GM12878 (cell line): Measurements from ENCODE around the gene GPR158. TPM values are rescaled to one million over a fixed set of nuclear protein-coding genes. Genes with fewer than 3 reads are reported as not detected.

Experiments used
- ATAC-seq: fragments of 200-7000 bp; cut with Tn5 transposase; 3 replicates; pipeline ENCODE4 v1.9.1; 2020; ENCODE audit warnings: mild to moderate bottlenecking, moderate library complexity
- BruUV-seq: library from RNA; stranded (reverse); fragments of 400-500 nt; replicated peaks from 2 replicates; lab custom pipeline; 2021; lab: Mats Ljungman, UMichigan
- CTCF ChIA-PET: fragments of 300-600 bp; sonication (Branson Sonifier 250); formaldehyde crosslinking; extraction: SDS; loops from one replicate; lab custom pipeline; 2021; ENCODE audit warnings: inconsistent platforms; lab: Yijun Ruan, JAX
- POLR2A ChIA-PET: fragments of 350-600 bp; formaldehyde crosslinking; extraction: SDS; loops from one replicate; lab custom pipeline; 2021; ENCODE audit warnings: inconsistent platforms; lab: Charles Lee
- RAD21 ChIA-PET: fragments of 300-600 bp; sonication (Branson Sonifier 250); formaldehyde crosslinking; loops from one replicate; lab custom pipeline; 2023; ENCODE audit warnings: antibody characterized with exemption; ENCODE audit not compliant: unreplicated experiment; lab: Charles Lee
- SMC1A ChIA-PET: fragments of 300-600 bp; sonication (Branson Sonifier 250); formaldehyde crosslinking; loops from one replicate; lab custom pipeline; 2023; ENCODE audit not compliant: unreplicated experiment, uncharacterized antibody; lab: Charles Lee
- DNase-seq: peaks from one replicate; pipeline ENCODE4 v3.0.0-alpha.2; 2011; ENCODE audit warnings: low read depth, low spot score
- FAIRE-seq: peaks from 3 replicates; lab custom pipeline; 2011; peaks lifted over from hg19 to GRCh38; lab: Jason Lieb, UNC
- H2AFZ ChIP-seq: 2 replicates; pipeline ENCODE4 v1.6.0; 2011; ENCODE audit warnings: low read depth, low read length, control low read depth; ENCODE audit not compliant: control insufficient read depth
- H3K27ac ChIP-seq: 2 replicates; pipeline ENCODE4 v1.5.1; 2011; ENCODE audit warnings: control low read depth; ENCODE audit not compliant: control insufficient read depth, insufficient read depth
- H3K27me3 ChIP-seq, 2 experiments: replicated peaks in 1 of 2; 2 replicates each; pipeline versions ENCODE4 v1.6.0 to v1.6.1; 2011; ENCODE audit warnings: low read length in 1 of 2; ENCODE audit not compliant: control insufficient read depth in 2 of 2, insufficient read depth in 2 of 2
- H3K36me3 ChIP-seq, 2 experiments: 2 replicates each; pipeline ENCODE4 v1.5.1; 2011; ENCODE audit warnings: low read length in 1 of 2; ENCODE audit not compliant: control insufficient read depth in 2 of 2, insufficient read depth in 2 of 2
- H3K4me1 ChIP-seq: 2 replicates; pipeline ENCODE4 v1.6.1; 2011; ENCODE audit warnings: mild to moderate bottlenecking, low read length, moderate library complexity, mixed read lengths; ENCODE audit not compliant: control insufficient read depth, insufficient read depth
- H3K4me2 ChIP-seq: 2 replicates; pipeline ENCODE4 v1.6.0; 2011; ENCODE audit warnings: control low read depth; ENCODE audit not compliant: control insufficient read depth, insufficient read depth
- H3K4me3 ChIP-seq: fragments of 200-600 bp; sonication (generic); 2 replicates; pipeline ENCODE4 v1.5.1; 2016
- H3K79me2 ChIP-seq: 2 replicates; pipeline ENCODE4 v1.6.0; 2011; ENCODE audit warnings: low read length; ENCODE audit not compliant: control insufficient read depth, insufficient read depth
- H3K9ac ChIP-seq: 2 replicates; pipeline ENCODE4 v1.8.0; 2011; ENCODE audit warnings: low read length, control low read depth, mixed read lengths; ENCODE audit not compliant: control insufficient read depth, insufficient read depth
- H3K9me3 ChIP-seq: replicated peaks from 3 replicates; pipeline ENCODE4 v1.5.1; 2011; ENCODE audit warnings: mild to moderate bottlenecking, low read length; ENCODE audit not compliant: control insufficient read depth, insufficient read depth
- H4K20me1 ChIP-seq: 2 replicates; pipeline ENCODE4 v1.6.0; 2011; ENCODE audit not compliant: control insufficient read depth, insufficient read depth
- CEBPB ChIP-seq, 2 experiments: fragments of 150-350 bp in 1 of 2; IDR thresholded peaks; 2 replicates each; pipeline ENCODE4 v1.6.1; 2012 to 2014; ENCODE audit warnings: low read depth in 2 of 2, low read length in 2 of 2, borderline replicate concordance in 1 of 2, inconsistent platforms in 1 of 2
- MAX ChIP-seq: IDR thresholded peaks from 2 replicates; pipeline ENCODE4 v1.6.1; 2012; ENCODE audit warnings: low read depth, low read length, improper control_type of control experiment
- NBN ChIP-seq: fragments of 450-650 bp; IDR thresholded peaks from 2 replicates; pipeline ENCODE4 v1.6.1; 2016
- NFIC ChIP-seq: IDR thresholded peaks from 2 replicates; pipeline ENCODE4 v1.6.1; 2012; ENCODE audit warnings: low read depth, mild to moderate bottlenecking, inconsistent platforms, low read length, moderate library complexity
- SIN3A ChIP-seq: IDR thresholded peaks from 2 replicates; pipeline ENCODE4 v1.6.1; 2012; ENCODE audit warnings: low read depth, low read length, improper control_type of control experiment
- YBX1 ChIP-seq: fragments of 450-650 bp; IDR thresholded peaks from 2 replicates; pipeline ENCODE4 v1.6.1; 2016; ENCODE audit warnings: antibody characterized with exemption
- WGBS: methylation state at CpG from one replicate; pipeline ENCODE4 v1.1.6; 2016; ENCODE audit warnings: low lambda C conversion rate; ENCODE audit not compliant: insufficient replicate concordance, insufficient coverage; ENCODE audit errors: missing lambda C conversion rate; 5-methylcytosine and 5-hydroxymethylcytosine counted together
- in situ Hi-C: fragments of 300-500 bp; cut with MboI; formaldehyde crosslinking; loops from 9 replicates; pipeline ENCODE4 v1.14.3; 2018; ENCODE audit warnings: mixed read lengths
- intact Hi-C: fragments of 100-400 bp; cut with micrococcal nuclease; formaldehyde crosslinking; loops from one replicate; pipeline ENCODE4 v1.14.2; 2022; ENCODE audit not compliant: unreplicated experiment
- polyA plus RNA-seq, 11 experiments: library from polyadenylated mRNA; depleted of rRNA in 4 of 11; unstranded in 6 of 11; stranded (reverse) in 5 of 11; fragments of >200 nt; fragmentation: Nextera tagmentation in 4 of 11; fragmentation: Illumina TruSeq in 1 of 11; extraction: Ambion mirVana in 4 of 11; extraction: Trizol in 1 of 11; gene quantifications; 1 replicate in 1 of 11; 2 replicates in 10 of 11; pipeline versions ENCODE4 v1.2.1 to v1.2.3, GENCODE V29; 2011 to 2016; ENCODE audit warnings: inconsistent platforms in 2 of 11, missing spikeins in 2 of 11, low read depth in 1 of 11
- total RNA-seq, 4 experiments: library from RNA; depleted of rRNA in 3 of 4; stranded (reverse); fragments of >200 nt in 3 of 4; fragmentation: Illumina TruSeq in 1 of 4; extraction: Trizol in 1 of 4; gene quantifications; 2 replicates each; pipeline versions ENCODE4 v1.2.1 to v1.2.3, GENCODE V29; 2013 to 2021
- TF ChIP-seq, protein P1 (sequence below): fragments of 450-650 bp; IDR thresholded peaks from 2 replicates; pipeline ENCODE4 v1.6.1; 2016; ENCODE audit warnings: mild to moderate bottlenecking, moderate library complexity, borderline replicate concordance
- TF ChIP-seq, protein P2 (sequence below): fragments of 450-650 bp; IDR thresholded peaks from 2 replicates; pipeline ENCODE4 v1.6.1; 2014; ENCODE audit warnings: mild to moderate bottlenecking
- TF ChIP-seq, protein P3 (sequence below): IDR thresholded peaks from 2 replicates; pipeline ENCODE4 v1.6.1; 2012; ENCODE audit warnings: mild to moderate bottlenecking, low read depth, low read length

The GPR158 gene
- total and polyA plus RNA-seq, 10 of the 15 experiments (the other 5 are each of a cell fraction or from before 2014, with no cell fraction given) = not detected

DNA sequence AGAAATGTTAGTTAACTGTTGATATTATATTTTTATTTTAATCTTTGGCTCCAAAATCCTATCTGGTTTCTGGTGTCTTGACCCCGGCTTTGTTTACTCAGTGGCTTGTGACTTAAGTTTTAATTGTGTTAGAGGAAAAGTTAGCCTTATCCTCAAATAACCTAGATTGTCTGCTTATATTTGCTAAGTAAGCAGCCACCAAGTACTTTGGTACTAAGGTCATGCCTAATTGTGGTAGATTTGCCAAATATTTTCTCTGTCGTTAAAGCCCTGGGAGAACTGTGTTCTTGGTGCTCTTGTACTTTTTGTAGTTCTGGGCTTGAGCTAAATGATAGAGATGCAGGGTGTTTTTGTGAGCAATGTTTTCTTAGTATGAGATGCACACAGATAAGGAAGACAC, 34.8 kb downstream of the GPR158 start:
- SMC1A ChIA-PET = no interaction called here
- FAIRE-seq = no peak
- WGBS = 42% methylated on average over 2 of the region's 2 CpGs
- in situ Hi-C loops = no loop called here
- Histone ChIP-seq H3K4me3 (no peak overlapping the region), H3K4me1 (no peaks in the 10 kb centered on the region), H3K27me3 (no peaks in the 10 kb centered on the region), H3K36me3 (no peaks in the 10 kb centered on the region), H3K4me2 (no peak overlapping the region), H2AFZ (no peak overlapping the region), H3K9me3 (no peaks in the 10 kb centered on the region), H3K9ac (no peak overlapping the region), H4K20me1 (no peaks in the 10 kb centered on the region), H3K79me2 (no peaks in the 10 kb centered on the region), H3K27ac (no peak overlapping the region)
- TF ChIP-seq, protein P1, sequence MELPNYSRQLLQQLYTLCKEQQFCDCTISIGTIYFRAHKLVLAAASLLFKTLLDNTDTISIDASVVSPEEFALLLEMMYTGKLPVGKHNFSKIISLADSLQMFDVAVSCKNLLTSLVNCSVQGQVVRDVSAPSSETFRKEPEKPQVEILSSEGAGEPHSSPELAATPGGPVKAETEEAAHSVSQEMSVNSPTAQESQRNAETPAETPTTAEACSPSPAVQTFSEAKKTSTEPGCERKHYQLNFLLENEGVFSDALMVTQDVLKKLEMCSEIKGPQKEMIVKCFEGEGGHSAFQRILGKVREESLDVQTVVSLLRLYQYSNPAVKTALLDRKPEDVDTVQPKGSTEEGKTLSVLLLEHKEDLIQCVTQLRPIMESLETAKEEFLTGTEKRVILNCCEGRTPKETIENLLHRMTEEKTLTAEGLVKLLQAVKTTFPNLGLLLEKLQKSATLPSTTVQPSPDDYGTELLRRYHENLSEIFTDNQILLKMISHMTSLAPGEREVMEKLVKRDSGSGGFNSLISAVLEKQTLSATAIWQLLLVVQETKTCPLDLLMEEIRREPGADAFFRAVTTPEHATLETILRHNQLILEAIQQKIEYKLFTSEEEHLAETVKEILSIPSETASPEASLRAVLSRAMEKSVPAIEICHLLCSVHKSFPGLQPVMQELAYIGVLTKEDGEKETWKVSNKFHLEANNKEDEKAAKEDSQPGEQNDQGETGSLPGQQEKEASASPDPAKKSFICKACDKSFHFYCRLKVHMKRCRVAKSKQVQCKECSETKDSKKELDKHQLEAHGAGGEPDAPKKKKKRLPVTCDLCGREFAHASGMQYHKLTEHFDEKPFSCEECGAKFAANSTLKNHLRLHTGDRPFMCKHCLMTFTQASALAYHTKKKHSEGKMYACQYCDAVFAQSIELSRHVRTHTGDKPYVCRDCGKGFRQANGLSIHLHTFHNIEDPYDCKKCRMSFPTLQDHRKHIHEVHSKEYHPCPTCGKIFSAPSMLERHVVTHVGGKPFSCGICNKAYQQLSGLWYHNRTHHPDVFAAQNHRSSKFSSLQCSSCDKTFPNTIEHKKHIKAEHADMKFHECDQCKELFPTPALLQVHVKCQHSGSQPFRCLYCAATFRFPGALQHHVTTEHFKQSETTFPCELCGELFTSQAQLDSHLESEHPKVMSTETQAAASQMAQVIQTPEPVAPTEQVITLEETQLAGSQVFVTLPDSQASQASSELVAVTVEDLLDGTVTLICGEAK = no peak
- no TSS peak for BruUV-seq
- no peak for DNase-seq
- POLR2A ChIA-PET = no interaction called here
- intact Hi-C loops = no loop called here
- no peak for ATAC-seq
- RAD21 ChIA-PET = no interaction called here
- CTCF ChIA-PET = no interaction called here

GRCh38 chr10:25210265-25210664, 35.5 kb downstream of the GPR158 start:
- SMC1A ChIA-PET = no interaction called here
- Histone ChIP-seq H3K4me3 (no peak overlapping the region), H3K36me3 (no peaks in the 10 kb centered on the region), H3K9ac (no peak overlapping the region), H3K27me3 (no peaks in the 10 kb centered on the region), H3K79me2 (no peaks in the 10 kb centered on the region), H3K4me1 (no peaks in the 10 kb centered on the region), H2AFZ (no peak overlapping the region), H4K20me1 (no peaks in the 10 kb centered on the region), H3K9me3 (no peaks in the 10 kb centered on the region), H3K27ac (no peak overlapping the region), H3K4me2 (no peak overlapping the region)
- no peak for FAIRE-seq
- BruUV-seq = no TSS peak
- 2% methylated on average over 2 of the region's 2 CpGs for WGBS
- no peak for DNase-seq
- no peak for ATAC-seq
- RAD21 ChIA-PET = no interaction called here
- CTCF ChIA-PET = interaction anchor here (0.6 kb wide), 1 partner anchor 105 kb away, joined by 3 read pairs; no protein-coding TSS in a partner anchor
- intact Hi-C loops (no loop called here), in situ Hi-C loops (no loop called here)
- POLR2A ChIA-PET = no interaction called here
- TF ChIP-seq, protein P2, sequence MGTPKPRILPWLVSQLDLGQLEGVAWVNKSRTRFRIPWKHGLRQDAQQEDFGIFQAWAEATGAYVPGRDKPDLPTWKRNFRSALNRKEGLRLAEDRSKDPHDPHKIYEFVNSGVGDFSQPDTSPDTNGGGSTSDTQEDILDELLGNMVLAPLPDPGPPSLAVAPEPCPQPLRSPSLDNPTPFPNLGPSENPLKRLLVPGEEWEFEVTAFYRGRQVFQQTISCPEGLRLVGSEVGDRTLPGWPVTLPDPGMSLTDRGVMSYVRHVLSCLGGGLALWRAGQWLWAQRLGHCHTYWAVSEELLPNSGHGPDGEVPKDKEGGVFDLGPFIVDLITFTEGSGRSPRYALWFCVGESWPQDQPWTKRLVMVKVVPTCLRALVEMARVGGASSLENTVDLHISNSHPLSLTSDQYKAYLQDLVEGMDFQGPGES = no peak
- TF ChIP-seq SIN3A (no peak), NFIC (no peak), YBX1 (no peak), CEBPB (IDR thresholded peaks at IDR 0.05; ENCODE audit: borderline replicate concordance in 1 of 2, low read depth in 2 of 2, low read length in 2 of 2) (no peak), MAX (no peak), NBN (no peak)
- TF ChIP-seq, protein P3, sequence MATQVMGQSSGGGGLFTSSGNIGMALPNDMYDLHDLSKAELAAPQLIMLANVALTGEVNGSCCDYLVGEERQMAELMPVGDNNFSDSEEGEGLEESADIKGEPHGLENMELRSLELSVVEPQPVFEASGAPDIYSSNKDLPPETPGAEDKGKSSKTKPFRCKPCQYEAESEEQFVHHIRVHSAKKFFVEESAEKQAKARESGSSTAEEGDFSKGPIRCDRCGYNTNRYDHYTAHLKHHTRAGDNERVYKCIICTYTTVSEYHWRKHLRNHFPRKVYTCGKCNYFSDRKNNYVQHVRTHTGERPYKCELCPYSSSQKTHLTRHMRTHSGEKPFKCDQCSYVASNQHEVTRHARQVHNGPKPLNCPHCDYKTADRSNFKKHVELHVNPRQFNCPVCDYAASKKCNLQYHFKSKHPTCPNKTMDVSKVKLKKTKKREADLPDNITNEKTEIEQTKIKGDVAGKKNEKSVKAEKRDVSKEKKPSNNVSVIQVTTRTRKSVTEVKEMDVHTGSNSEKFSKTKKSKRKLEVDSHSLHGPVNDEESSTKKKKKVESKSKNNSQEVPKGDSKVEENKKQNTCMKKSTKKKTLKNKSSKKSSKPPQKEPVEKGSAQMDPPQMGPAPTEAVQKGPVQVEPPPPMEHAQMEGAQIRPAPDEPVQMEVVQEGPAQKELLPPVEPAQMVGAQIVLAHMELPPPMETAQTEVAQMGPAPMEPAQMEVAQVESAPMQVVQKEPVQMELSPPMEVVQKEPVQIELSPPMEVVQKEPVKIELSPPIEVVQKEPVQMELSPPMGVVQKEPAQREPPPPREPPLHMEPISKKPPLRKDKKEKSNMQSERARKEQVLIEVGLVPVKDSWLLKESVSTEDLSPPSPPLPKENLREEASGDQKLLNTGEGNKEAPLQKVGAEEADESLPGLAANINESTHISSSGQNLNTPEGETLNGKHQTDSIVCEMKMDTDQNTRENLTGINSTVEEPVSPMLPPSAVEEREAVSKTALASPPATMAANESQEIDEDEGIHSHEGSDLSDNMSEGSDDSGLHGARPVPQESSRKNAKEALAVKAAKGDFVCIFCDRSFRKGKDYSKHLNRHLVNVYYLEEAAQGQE = no peak
